Endothelial cell of umbilical vein (primary cell): ENCODE measurements around the gene CUX1. TPM values are rescaled to one million over a fixed set of nuclear protein-coding genes. Genes with fewer than 3 reads are reported as not detected.

ENCODE experiments used
- BruUV-seq: library from RNA; stranded (reverse); fragments of 400-500 nt; replicated peaks from 2 replicates; lab custom pipeline; 2021; lab: Mats Ljungman, UMichigan
- CTCF ChIA-PET: fragments of 300-600, 350-600 bp; sonication (Branson Sonifier 250); formaldehyde crosslinking; loops from one replicate; lab custom pipeline; 2021; ENCODE audit warnings: antibody characterized with exemption, inconsistent platforms; lab: Charles Lee
- POLR2A ChIA-PET: fragments of 300-600, 350-600 bp; sonication (Branson Sonifier 250); formaldehyde crosslinking; loops from one replicate; lab custom pipeline; 2021; ENCODE audit warnings: antibody characterized with exemption, inconsistent platforms; lab: Charles Lee
- DNase-seq: peaks from one replicate; pipeline ENCODE4 v3.0.0-alpha.2; 2011; ENCODE audit warnings: low read depth, low spot score
- FAIRE-seq: peaks from 2 replicates; lab custom pipeline; 2011; peaks lifted over from hg19 to GRCh38; lab: Jason Lieb, UNC
- H2AFZ ChIP-seq: 2 replicates; pipeline ENCODE4 v1.6.0; 2012; ENCODE audit warnings: low read depth, low read length, control low read depth, inconsistent platforms
- H3K27ac ChIP-seq: 2 replicates; pipeline ENCODE4 v1.5.1; 2011; ENCODE audit warnings: low read depth, mild to moderate bottlenecking, control low read depth, low read length, moderate library complexity; ENCODE audit not compliant: insufficient read depth
- H3K27me3 ChIP-seq, 2 experiments: 2 replicates each; pipeline versions ENCODE4 v1.6.0 to v1.6.1; 2011; ENCODE audit warnings: low read length in 2 of 2, mixed read lengths in 1 of 2; ENCODE audit not compliant: control insufficient read depth in 2 of 2, insufficient read depth in 2 of 2
- H3K36me3 ChIP-seq, 2 experiments: 2 replicates in 1 of 2; 3 replicates in 1 of 2; pipeline ENCODE4 v1.5.1; 2011; ENCODE audit warnings: low read length in 2 of 2, mild to moderate bottlenecking in 1 of 2, moderate library complexity in 1 of 2; ENCODE audit not compliant: control insufficient read depth in 2 of 2, insufficient read depth in 2 of 2; ENCODE audit errors: extremely low read depth in 1 of 2
- H3K4me1 ChIP-seq: 3 replicates; pipeline ENCODE4 v1.5.1; 2011; ENCODE audit warnings: mild to moderate bottlenecking, low read length; ENCODE audit not compliant: control insufficient read depth, insufficient read depth; ENCODE audit errors: extremely low read depth
- H3K4me2 ChIP-seq: 2 replicates; pipeline ENCODE4 v1.6.1; 2011; ENCODE audit warnings: low read length, control low read depth, mixed read lengths; ENCODE audit not compliant: insufficient read depth
- H3K4me3 ChIP-seq, 3 experiments: fragments of 200-600 bp in 1 of 3; sonication (generic), shearing (Covaris generic) in 1 of 3; replicated peaks in 1 of 3; 2 replicates each; pipeline ENCODE4 v1.5.1; 2011 to 2016; ENCODE audit warnings: control low read depth in 3 of 3, low read length in 3 of 3, mild to moderate bottlenecking in 2 of 3, inconsistent platforms in 1 of 3, low read depth in 1 of 3, moderate library complexity in 1 of 3; ENCODE audit not compliant: insufficient read depth in 1 of 3
- H3K79me2 ChIP-seq: 2 replicates; pipeline ENCODE4 v1.6.0; 2012; ENCODE audit warnings: low read length, inconsistent platforms; ENCODE audit not compliant: control insufficient read depth, insufficient read depth
- H3K9ac ChIP-seq: replicated peaks from 2 replicates; pipeline ENCODE3; 2011; ENCODE audit warnings: low read length, control low read depth; ENCODE audit not compliant: insufficient read depth; ENCODE audit errors: extremely low read depth
- H3K9me1 ChIP-seq: replicated peaks from 3 replicates; pipeline ENCODE4 v1.6.0; 2011; ENCODE audit warnings: mild to moderate bottlenecking, low read length; ENCODE audit not compliant: control insufficient read depth, insufficient read depth; ENCODE audit errors: extremely low read depth
- H3K9me3 ChIP-seq: replicated peaks from 2 replicates; pipeline ENCODE4 v1.5.1; 2012; ENCODE audit warnings: low read length, inconsistent platforms; ENCODE audit not compliant: control insufficient read depth, insufficient read depth
- H4K20me1 ChIP-seq: replicated peaks from 2 replicates; pipeline ENCODE3; 2011; ENCODE audit warnings: mild to moderate bottlenecking, low read length; ENCODE audit not compliant: control insufficient read depth, insufficient read depth; ENCODE audit errors: extremely low read depth
- CTCF ChIP-seq, 2 donors: IDR thresholded peaks; 1 replicate in 1 of 2; 2 replicates in 1 of 2; pipeline ENCODE4 v1.5.1; 2011; ENCODE audit warnings: low read length in 2 of 2, mild to moderate bottlenecking in 2 of 2, moderate library complexity in 2 of 2, control low read depth in 1 of 2, inconsistent platforms in 1 of 2, low read depth in 1 of 2; ENCODE audit not compliant: insufficient read depth in 1 of 2; ENCODE audit errors: extremely low read depth in 1 of 2
- EZH2 ChIP-seq: IDR thresholded peaks from 2 replicates; pipeline ENCODE4 v1.6.1; 2012; ENCODE audit warnings: borderline replicate concordance, low read depth, mild to moderate bottlenecking, moderate library complexity, low read length, inconsistent platforms; ENCODE audit not compliant: severe bottlenecking
- FOS ChIP-seq: IDR thresholded peaks from 2 replicates; pipeline ENCODE4 v1.6.1; 2011; ENCODE audit warnings: mild to moderate bottlenecking, low read length, moderate library complexity, borderline replicate concordance; ENCODE audit not compliant: insufficient read depth
- GATA2 ChIP-seq: IDR thresholded peaks from 2 replicates; pipeline ENCODE4 v1.7.0; 2011; ENCODE audit warnings: low read depth, mild to moderate bottlenecking, moderate library complexity, mixed read lengths, low read length; ENCODE audit not compliant: insufficient read length, insufficient read depth
- JUN ChIP-seq: IDR thresholded peaks from 2 replicates; pipeline ENCODE4 v1.6.1; 2011; ENCODE audit warnings: borderline replicate concordance, low read depth; ENCODE audit not compliant: insufficient read length, insufficient read depth
- MAX ChIP-seq: IDR thresholded peaks from 2 replicates; pipeline ENCODE4 v1.6.1; 2011; ENCODE audit not compliant: insufficient read depth, insufficient read length
- MYC ChIP-seq: IDR thresholded peaks from one replicate; pipeline ENCODE4 v1.6.1; 2011; ENCODE audit warnings: mild to moderate bottlenecking, low read depth, low read length
- POLR2A ChIP-seq: IDR thresholded peaks from 2 replicates; pipeline ENCODE4 v1.6.1; 2012; ENCODE audit warnings: low read depth, mild to moderate bottlenecking, control low read depth, low read length
- POLR2AphosphoS5 ChIP-seq: IDR thresholded peaks from 2 replicates; pipeline ENCODE4 v1.6.1; 2012; ENCODE audit warnings: low read depth, mild to moderate bottlenecking, control low read depth, low read length, moderate library complexity; ENCODE audit not compliant: insufficient read depth
- dilution Hi-C: fragments of 300-500 bp; cut with MboI; formaldehyde crosslinking; loops from one replicate; pipeline ENCODE4 v1.15.0; 2019; ENCODE audit warnings: low sequenced_read_pairs; ENCODE audit not compliant: extremely low pct_ligation_motif_present
- intact Hi-C: fragments of 100-400 bp; cut with micrococcal nuclease; formaldehyde crosslinking; loops from one replicate; pipeline ENCODE4 v1.10.0; 2022
- polyA plus RNA-seq, 4 experiments: library from polyadenylated mRNA; depleted of rRNA in 3 of 4; stranded (reverse) in 3 of 4; unstranded in 1 of 4; fragments of >200 nt; gene quantifications; 2 replicates each; pipeline versions ENCODE4 v1.2.1 to v1.2.3, GENCODE V29; 2011 to 2012; ENCODE audit warnings: missing spikeins in 1 of 4
- total RNA-seq: library from RNA; stranded (reverse); gene quantifications from 2 replicates; pipeline ENCODE4 v1.2.3, GENCODE V29; 2021

CUX1 gene
- total and polyA plus RNA-seq, 2 donors (not counting 3 experiments of a cell fraction or from before 2014, with no cell fraction given), result 13.8 to 49.8 TPM

- Histone ChIP-seq H3K9me1 (no peaks in the 10 kb centered on the region), H3K79me2 (no peaks in the 10 kb centered on the region), H3K4me2 (no peak overlapping the region), H3K27ac (no peak overlapping the region), H3K4me3 (no peak overlapping the region), H2AFZ (no peak overlapping the region), H3K9ac (no peak overlapping the region), H3K9me3 (no peaks in the 10 kb centered on the region), H3K36me3 (peaks cover 0 to 2% of the 10 kb centered on the region in 2 experiments), H3K4me1 (no peaks in the 10 kb centered on the region), H3K27me3 (no peaks in the 10 kb centered on the region), H4K20me1 (no peaks in the 10 kb centered on the region)
- POLR2A ChIA-PET, result interaction anchor here (0.6 kb wide), 1 partner anchor 421 kb away, joined by 13 read pairs; no protein-coding TSS in a partner anchor
- TF ChIP-seq MYC, result no peak
- no peak for TF ChIP-seq JUN
- no peak for TF ChIP-seq FOS
- no peak for TF ChIP-seq POLR2AphosphoS5
- no peak for TF ChIP-seq MAX
- no peak for TF ChIP-seq GATA2
- no peak for TF ChIP-seq EZH2
- TF ChIP-seq CTCF (IDR thresholded peaks at IDR 0.05; ENCODE audit: extremely low read depth in 1 of 2, insufficient read depth in 1 of 2, low read depth in 1 of 2, low read length in 2 of 2), result no peak
- no peak for TF ChIP-seq POLR2A
- no TSS peak for BruUV-seq
- dilution Hi-C loops (no loop called here), intact Hi-C loops (no loop called here)
- FAIRE-seq (no peak), DNase-seq (no peak)
- CTCF ChIA-PET, result interaction anchor here (0.7 to 1.8 kb wide), 3 partner anchors 10 to 711 kb away, joined by 3 to 4 read pairs (median 3); no protein-coding TSS in a partner anchor
These were observed 437.1 kb downstream of the CUX1 start for GRCh38 chr7:102254521-102254920.
